Hepatocyte (in vitro differentiated cells): ENCODE results near the gene VOPP1. TPM values are rescaled to one million over a fixed set of nuclear protein-coding genes. Genes with fewer than 3 reads are reported as not detected.

ENCODE experiments used
- DNase-seq: peaks from one replicate; pipeline ENCODE4 v3.0.0-alpha.2; 2016; ENCODE audit warnings: low spot score
- H2AFZ ChIP-seq: fragments of 200-600 bp; sonication (generic); 2 replicates; pipeline ENCODE4 v1.6.0; 2016; ENCODE audit warnings: antibody characterized with exemption, mild to moderate bottlenecking
- H3K27ac ChIP-seq: fragments of 200-600 bp; sonication (generic); 2 replicates; pipeline ENCODE4 v1.5.1; 2016; ENCODE audit warnings: mild to moderate bottlenecking
- H3K27me3 ChIP-seq: fragments of 200-600 bp; sonication (generic); 2 replicates; pipeline ENCODE4 v1.6.1; 2016
- H3K36me3 ChIP-seq: fragments of 200-600 bp; sonication (generic); replicated peaks from 2 replicates; pipeline ENCODE4 v1.5.1; 2016; ENCODE audit warnings: low read depth; ENCODE audit not compliant: insufficient read depth
- H3K4me1 ChIP-seq: fragments of 200-600 bp; sonication (generic); 2 replicates; pipeline ENCODE4 v1.5.1; 2016; ENCODE audit warnings: mild to moderate bottlenecking, moderate library complexity; ENCODE audit not compliant: insufficient read depth
- H3K4me2 ChIP-seq: fragments of 200-600 bp; sonication (generic); 2 replicates; pipeline ENCODE4 v1.6.0; 2016
- H3K4me3 ChIP-seq: fragments of 200-600 bp; sonication (generic); 2 replicates; pipeline ENCODE4 v1.5.1; 2016; ENCODE audit warnings: mild to moderate bottlenecking
- H3K79me2 ChIP-seq: fragments of 200-600 bp; sonication (generic); 2 replicates; pipeline ENCODE4 v1.6.0; 2017; ENCODE audit warnings: mild to moderate bottlenecking
- H3K9me2 ChIP-seq: fragments of 200-600 bp; sonication (generic); replicated peaks from 2 replicates; pipeline ENCODE4 v1.6.0; 2017; ENCODE audit warnings: mild to moderate bottlenecking; ENCODE audit not compliant: insufficient read depth
- H3K9me3 ChIP-seq: fragments of 200-600 bp; sonication (generic); 2 replicates; pipeline ENCODE4 v1.5.1; 2016; ENCODE audit warnings: low read depth, mild to moderate bottlenecking
- H4K20me1 ChIP-seq: fragments of 200-600 bp; sonication (generic); 2 replicates; pipeline ENCODE4 v1.6.0; 2016; ENCODE audit warnings: mild to moderate bottlenecking; ENCODE audit not compliant: insufficient read depth, poor library complexity, severe bottlenecking
- CTCF ChIP-seq: fragments of 200-600 bp; sonication (generic); IDR thresholded peaks from 2 replicates; pipeline ENCODE4 v1.5.1; 2016; ENCODE audit warnings: antibody characterized with exemption, mild to moderate bottlenecking; ENCODE audit not compliant: poor library complexity
- EZH2 ChIP-seq: fragments of 200-600 bp; sonication (generic); IDR thresholded peaks from 2 replicates; pipeline ENCODE4 v1.6.1; 2016; ENCODE audit warnings: antibody characterized with exemption, mild to moderate bottlenecking, borderline replicate concordance
- EZH2phosphoT487 ChIP-seq: fragments of 200-600 bp; sonication (generic); IDR thresholded peaks from one replicate; pipeline ENCODE4 v1.6.1; 2018; ENCODE audit warnings: antibody characterized with exemption, mild to moderate bottlenecking, low read depth, moderate library complexity; ENCODE audit not compliant: unreplicated experiment, severe bottlenecking
- WGBS: methylation state at CpG from one replicate; pipeline ENCODE4 v1.1.6; 2016; ENCODE audit warnings: low lambda C conversion rate; ENCODE audit errors: missing lambda C conversion rate; 5-methylcytosine and 5-hydroxymethylcytosine counted together
- polyA plus RNA-seq: library from polyadenylated mRNA; unstranded; fragments of >200 nt; fragmentation: Nextera tagmentation; extraction: Ambion mirVana; gene quantifications from 2 replicates; pipeline ENCODE4 v1.2.1, GENCODE V29; 2016
- total RNA-seq: library from RNA; depleted of rRNA; stranded (reverse); fragments of >200 nt; gene quantifications from 2 replicates; pipeline ENCODE4 v1.2.3, GENCODE V29; 2014

VOPP1 gene
- total and polyA plus RNA-seq, 2 experiments from 2014 or later, result 6.5 to 25.3 TPM

- Histone ChIP-seq H4K20me1 (no peaks in the 10 kb centered on the region), H2AFZ (no peak overlapping the region), H3K4me3 (no peak overlapping the region), H3K79me2 (no peaks in the 10 kb centered on the region), H3K27me3 (no peaks in the 10 kb centered on the region), H3K9me2 (no peaks in the 10 kb centered on the region), H3K4me2 (no peak overlapping the region), H3K27ac (no peak overlapping the region), H3K4me1 (no peaks in the 10 kb centered on the region), H3K36me3 (no peaks in the 10 kb centered on the region), H3K9me3 (no peaks in the 10 kb centered on the region)
- no peak for DNase-seq
- 94% methylated on average over 5 of the region's 5 CpGs for WGBS
- TF ChIP-seq EZH2, result no peak
- TF ChIP-seq CTCF, result no peak
- TF ChIP-seq EZH2phosphoT487, result no peak
Observed at GRCh38 chr7:55494951-55495350, 77.4 kb downstream of the VOPP1 start.

- no peak overlapping the region for H3K4me2 ChIP-seq
- H3K4me1 ChIP-seq, result no peaks in the 10 kb centered on the region
- no peaks in the 10 kb centered on the region for H3K9me3 ChIP-seq
- H3K36me3 ChIP-seq, result no peaks in the 10 kb centered on the region
- H3K27ac ChIP-seq, result no peak overlapping the region
- no peak overlapping the region for H3K4me3 ChIP-seq
- TF ChIP-seq EZH2phosphoT487 (no peak), CTCF (no peak), EZH2 (no peak)
- no peaks in the 10 kb centered on the region for H3K27me3 ChIP-seq
- H2AFZ ChIP-seq, result no peak overlapping the region
- H4K20me1 ChIP-seq, result no peaks in the 10 kb centered on the region
- no peak for DNase-seq
- no peaks in the 10 kb centered on the region for H3K79me2 ChIP-seq
- 79% methylated on average over 7 of the region's 7 CpGs for WGBS
- H3K9me2 ChIP-seq, result no peaks in the 10 kb centered on the region
Observed at GRCh38 chr7:55493408-55493807, 78.9 kb downstream of the VOPP1 start.

- no peaks in the 10 kb centered on the region for H3K9me3 ChIP-seq
- no peaks in the 10 kb centered on the region for H3K4me1 ChIP-seq
- H3K4me3 ChIP-seq, result no peak overlapping the region
- H2AFZ ChIP-seq, result no peak overlapping the region
- no peaks in the 10 kb centered on the region for H4K20me1 ChIP-seq
- H3K27ac ChIP-seq, result no peak overlapping the region
- 98% methylated on average over 5 of the region's 5 CpGs for WGBS
- no peaks in the 10 kb centered on the region for H3K36me3 ChIP-seq
- DNase-seq, result no peak
- no peaks in the 10 kb centered on the region for H3K27me3 ChIP-seq
- TF ChIP-seq EZH2 (no peak), EZH2phosphoT487 (no peak), CTCF (no peak)
- H3K79me2 ChIP-seq, result no peaks in the 10 kb centered on the region
- H3K4me2 ChIP-seq, result no peak overlapping the region
- no peaks in the 10 kb centered on the region for H3K9me2 ChIP-seq
Observed at GRCh38 chr7:55491346-55491745, 81.0 kb downstream of the VOPP1 start.

- Histone ChIP-seq H3K27ac (no peak overlapping the region), H3K36me3 (no peaks in the 10 kb centered on the region), H3K9me3 (no peaks in the 10 kb centered on the region), H3K9me2 (no peaks in the 10 kb centered on the region), H3K4me2 (no peak overlapping the region), H4K20me1 (no peaks in the 10 kb centered on the region), H3K79me2 (no peaks in the 10 kb centered on the region), H3K27me3 (no peaks in the 10 kb centered on the region), H3K4me3 (no peak overlapping the region), H2AFZ (no peak overlapping the region), H3K4me1 (no peaks in the 10 kb centered on the region)
- DNase-seq, result no peak
- no peak for TF ChIP-seq EZH2phosphoT487
- no peak for TF ChIP-seq EZH2
- no peak for TF ChIP-seq CTCF
- WGBS, result 81% methylated on average over 5 of the region's 5 CpGs
Observed at GRCh38 chr7:55490099-55490498, 82.2 kb downstream of the VOPP1 start.
